Measurements from ENCODE around the gene TK2.

DNA sequence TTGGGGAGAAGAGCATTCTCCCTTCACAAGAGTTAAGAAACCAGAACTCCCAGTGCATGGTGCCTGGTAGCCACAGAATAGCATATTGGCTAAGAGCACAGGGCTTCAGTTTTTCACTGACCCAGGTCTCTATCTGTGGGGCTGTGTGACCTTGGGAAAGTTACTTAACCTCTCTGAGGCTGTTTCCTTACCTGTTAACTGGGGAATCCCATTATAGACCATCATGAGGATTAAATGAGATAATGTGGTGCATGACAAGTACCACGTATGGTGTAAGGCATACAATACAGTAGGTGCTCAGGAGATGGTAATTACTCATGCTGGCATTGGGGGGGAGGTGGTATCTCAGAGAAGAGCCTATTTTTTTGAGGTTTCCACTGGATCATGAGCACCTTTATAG lies 89.2 kb downstream of the TK2 start:
- TF ChIP-seq, protein P1, sequence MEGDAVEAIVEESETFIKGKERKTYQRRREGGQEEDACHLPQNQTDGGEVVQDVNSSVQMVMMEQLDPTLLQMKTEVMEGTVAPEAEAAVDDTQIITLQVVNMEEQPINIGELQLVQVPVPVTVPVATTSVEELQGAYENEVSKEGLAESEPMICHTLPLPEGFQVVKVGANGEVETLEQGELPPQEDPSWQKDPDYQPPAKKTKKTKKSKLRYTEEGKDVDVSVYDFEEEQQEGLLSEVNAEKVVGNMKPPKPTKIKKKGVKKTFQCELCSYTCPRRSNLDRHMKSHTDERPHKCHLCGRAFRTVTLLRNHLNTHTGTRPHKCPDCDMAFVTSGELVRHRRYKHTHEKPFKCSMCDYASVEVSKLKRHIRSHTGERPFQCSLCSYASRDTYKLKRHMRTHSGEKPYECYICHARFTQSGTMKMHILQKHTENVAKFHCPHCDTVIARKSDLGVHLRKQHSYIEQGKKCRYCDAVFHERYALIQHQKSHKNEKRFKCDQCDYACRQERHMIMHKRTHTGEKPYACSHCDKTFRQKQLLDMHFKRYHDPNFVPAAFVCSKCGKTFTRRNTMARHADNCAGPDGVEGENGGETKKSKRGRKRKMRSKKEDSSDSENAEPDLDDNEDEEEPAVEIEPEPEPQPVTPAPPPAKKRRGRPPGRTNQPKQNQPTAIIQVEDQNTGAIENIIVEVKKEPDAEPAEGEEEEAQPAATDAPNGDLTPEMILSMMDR (IDR thresholded peaks at IDR 0.05; ENCODE audit: low read depth, low read length) = no peak
- TF ChIP-seq, protein P2, sequence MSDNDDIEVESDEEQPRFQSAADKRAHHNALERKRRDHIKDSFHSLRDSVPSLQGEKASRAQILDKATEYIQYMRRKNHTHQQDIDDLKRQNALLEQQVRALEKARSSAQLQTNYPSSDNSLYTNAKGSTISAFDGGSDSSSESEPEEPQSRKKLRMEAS (IDR thresholded peaks at IDR 0.05; ENCODE audit: low read depth, low read length) = no peak
- TF ChIP-seq POLR2A (IDR thresholded peaks at IDR 0.05; ENCODE audit: extremely low read depth, insufficient read length) = no peak

Measured in NB4 (cell line).